Fibroblast of skin of right quadriceps (primary cell): ENCODE data around the gene ZBTB16.
"Not testable (repeated sequence)": the region's sequence is repeated elsewhere in the genome, so short reads cannot be mapped to it uniquely, and the experiment has no call there.

ENCODE experiments used
- DNase-seq: peaks from one replicate; pipeline ENCODE4 v3.0.0-alpha.2; 2013

ZBTB16 gene

GRCh38 chr11:114047327-114047726 is 12.2 kb upstream of the ZBTB16 start:
- DNase-seq: no peak

- DNase-seq: no peak
These were observed 10.5 kb upstream of the ZBTB16 start for GRCh38 chr11:114049050-114049449.

DNA sequence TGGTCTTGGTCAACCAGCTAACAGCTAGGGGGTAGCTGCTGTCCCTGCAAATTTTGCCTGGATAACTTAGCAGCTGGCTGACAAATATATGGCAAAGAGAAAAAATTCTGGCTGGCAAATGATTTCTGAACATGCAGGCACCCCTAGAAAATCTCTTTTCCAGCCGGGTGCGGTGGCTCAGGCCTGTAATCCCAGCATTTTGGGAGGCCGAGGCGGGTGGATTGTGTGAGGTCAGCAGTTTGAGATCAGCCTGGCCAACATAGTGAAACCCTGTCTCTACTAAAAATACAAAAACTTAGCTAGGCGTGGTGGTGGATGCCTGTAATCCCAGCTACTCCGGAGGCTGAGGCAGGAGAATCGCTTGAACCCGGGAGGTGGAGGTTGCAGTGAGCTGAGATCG is 9.7 kb upstream of the ZBTB16 start:
- DNase-seq: not testable (repeated sequence)

GRCh38 chr11:114050258-114050927 is 9.1 kb upstream of the ZBTB16 start:
- DNase-seq: no peak

GRCh38 chr11:114051558-114051957 is 8.0 kb upstream of the ZBTB16 start:
- DNase-seq: no peak

- DNase-seq: no peak
These were observed 7.4 kb upstream of the ZBTB16 start for GRCh38 chr11:114052160-114052559.

DNA sequence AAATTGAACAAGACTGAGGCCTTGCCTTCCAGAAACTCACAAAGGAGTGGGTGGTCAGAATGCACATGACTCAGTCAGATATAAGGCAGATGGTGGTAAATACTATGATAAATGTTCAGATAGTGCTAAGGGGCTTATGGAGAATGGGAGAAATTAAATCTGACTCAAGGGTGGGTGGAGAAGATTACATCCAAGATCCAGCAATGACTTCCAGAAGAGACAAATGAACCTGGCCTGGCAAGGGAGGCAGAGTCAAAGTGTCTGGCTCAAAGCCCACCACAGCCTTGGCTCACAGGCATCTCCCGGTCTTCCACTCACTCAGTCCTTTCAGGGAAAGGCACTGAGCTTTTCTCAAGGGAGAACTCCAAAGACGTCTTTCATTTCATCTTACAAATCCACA is 6.1 kb upstream of the ZBTB16 start:
- DNase-seq: no peak

GRCh38 chr11:114054806-114055205 is 4.7 kb upstream of the ZBTB16 start:
- DNase-seq: no peak

DNA sequence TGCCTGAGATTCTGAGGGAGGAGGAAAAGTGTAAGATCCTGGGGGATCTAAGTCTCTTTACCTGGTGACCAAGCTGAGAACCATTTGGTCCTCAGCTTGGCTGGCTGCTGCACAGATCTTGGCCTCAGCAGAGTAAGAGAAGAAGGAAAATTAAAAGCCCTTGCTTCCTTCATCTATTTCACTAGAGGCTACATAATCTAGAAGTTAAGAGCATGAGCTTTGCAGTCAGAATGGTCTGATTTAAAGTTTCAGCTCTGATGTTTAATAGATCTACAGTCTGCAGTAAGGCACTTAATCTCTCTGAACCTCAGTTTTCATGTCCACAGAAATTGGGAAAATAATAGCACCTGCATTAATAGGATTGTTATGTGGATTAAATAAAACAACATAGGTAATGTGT is 3.1 kb upstream of the ZBTB16 start:
- DNase-seq: no peak

DNA sequence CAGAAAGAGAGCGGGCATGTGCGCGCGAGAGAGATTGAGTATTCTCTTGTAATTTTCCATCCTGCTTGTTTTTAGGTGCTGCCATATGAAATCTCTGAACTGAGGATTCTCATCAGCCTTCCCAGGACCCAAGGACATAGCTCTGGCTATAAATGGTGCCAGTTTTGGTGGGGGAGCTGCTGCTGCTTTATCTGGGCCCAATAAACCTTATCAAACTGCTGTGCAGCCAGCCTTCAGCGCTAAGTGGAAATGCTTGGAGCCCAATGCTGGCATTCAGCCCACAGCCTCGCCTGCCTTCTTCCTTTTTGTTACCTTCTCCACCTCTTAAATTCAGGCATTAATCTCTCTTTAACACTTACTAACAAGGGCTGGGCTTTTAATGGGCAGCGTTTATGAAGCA is 2.4 kb upstream of the ZBTB16 start:
- no peak for DNase-seq

- no peak for DNase-seq
These were observed 1.9 kb upstream of the ZBTB16 start for GRCh38 chr11:114057605-114058004.

GRCh38 chr11:114058026-114058706 is 1.3 kb upstream of the ZBTB16 start:
- DNase-seq: no peak

- DNase-seq: no peak
These were observed 637 bp upstream of the ZBTB16 start for GRCh38 chr11:114058871-114059277.

- DNase-seq: no peak
These were observed 477 bp downstream of the ZBTB16 start for GRCh38 chr11:114059984-114060391.

- no peak for DNase-seq
These were observed 1.0 kb downstream of the ZBTB16 start for GRCh38 chr11:114060392-114061047.

DNA sequence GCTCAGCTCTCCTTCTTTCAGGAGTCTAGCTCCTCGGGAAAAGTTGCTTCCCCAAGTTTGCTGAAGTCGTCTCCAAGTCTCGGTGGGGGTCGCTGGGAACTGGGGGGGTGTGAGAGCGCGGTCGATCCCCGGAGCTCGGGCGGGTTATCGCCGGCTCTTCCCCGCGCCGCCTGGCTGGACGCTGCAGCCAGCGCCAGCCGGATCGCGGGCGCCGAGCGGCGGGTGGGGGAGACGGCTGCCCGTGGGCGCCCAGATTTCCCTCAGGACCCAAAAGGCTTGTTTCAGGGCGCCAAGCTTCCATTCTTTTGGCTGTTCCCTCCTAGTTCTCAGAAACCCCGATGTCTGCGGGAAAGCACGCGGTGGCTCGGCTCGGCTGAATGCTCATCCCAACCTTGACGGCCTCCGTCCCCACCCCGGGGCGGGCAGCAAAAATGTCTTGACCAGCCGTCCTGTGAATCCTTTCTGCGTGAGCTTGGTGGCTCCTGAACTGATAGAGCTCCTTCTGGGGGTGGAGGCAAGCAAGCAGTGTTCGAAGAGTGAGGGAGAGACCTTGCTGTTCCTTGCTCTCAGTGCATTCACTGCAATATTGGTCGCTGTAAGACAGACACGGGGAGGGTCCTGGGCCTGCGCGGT is 1.7 kb downstream of the ZBTB16 start:
- no peak for DNase-seq

DNA sequence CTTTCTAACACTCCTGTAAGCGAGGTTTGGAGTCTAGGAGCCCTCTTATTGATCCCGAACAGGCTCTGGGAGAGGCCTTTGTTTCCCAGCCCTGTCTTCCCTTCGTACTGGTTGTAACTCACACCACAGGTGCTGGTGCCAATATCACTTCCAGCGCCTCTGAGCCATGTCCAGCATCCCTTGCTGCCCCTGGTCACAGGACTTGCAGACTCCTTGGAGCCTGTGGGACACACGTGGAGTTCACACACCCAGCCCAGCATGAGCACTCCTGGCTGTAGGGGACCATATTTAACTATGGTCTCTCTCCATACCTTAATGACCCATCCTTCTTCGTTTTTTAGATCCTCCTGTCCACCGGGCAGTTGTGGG is 2.2 kb downstream of the ZBTB16 start:
- DNase-seq: no peak

GRCh38 chr11:114062272-114062671 is 2.8 kb downstream of the ZBTB16 start:
- DNase-seq: no peak

- no peak for DNase-seq
These were observed 3.8 kb downstream of the ZBTB16 start for GRCh38 chr11:114063149-114063828.

GRCh38 chr11:114063829-114064201 is 4.3 kb downstream of the ZBTB16 start:
- DNase-seq: no peak

GRCh38 chr11:114064216-114064615 is 4.7 kb downstream of the ZBTB16 start:
- DNase-seq: no peak

DNA sequence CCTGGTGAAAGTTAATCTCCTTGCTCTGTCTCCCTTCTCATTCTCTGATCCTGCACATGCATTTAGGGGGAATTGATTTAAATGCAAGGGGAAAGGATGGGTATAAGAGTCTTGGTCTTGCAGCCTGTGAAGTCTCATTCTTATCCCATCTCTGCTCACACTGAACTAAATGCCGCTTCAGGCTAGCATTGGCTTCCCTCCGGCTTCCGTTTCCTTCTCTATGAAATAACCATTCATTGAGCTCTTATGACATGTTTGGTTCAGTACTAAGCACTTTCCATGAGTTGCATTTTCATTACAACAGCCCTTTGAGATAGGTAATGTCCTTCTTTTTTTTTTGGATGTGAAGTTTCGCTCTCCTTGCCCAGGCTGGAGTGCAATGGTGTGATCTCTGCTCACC is 5.6 kb downstream of the ZBTB16 start:
- DNase-seq: no peak

GRCh38 chr11:114066046-114066648 is 6.6 kb downstream of the ZBTB16 start:
- no peak for DNase-seq
